GM21576 (cell line): ENCODE measurements around the gene SHISAL1.

Experiments used
- ATAC-seq: cut with Tn5 transposase; IDR thresholded peaks from one replicate; pipeline ENCODE4 v1.9.1; 2021; ENCODE audit warnings: mild to moderate bottlenecking, moderate library complexity; ENCODE audit not compliant: unreplicated experiment

The SHISAL1 gene

DNA sequence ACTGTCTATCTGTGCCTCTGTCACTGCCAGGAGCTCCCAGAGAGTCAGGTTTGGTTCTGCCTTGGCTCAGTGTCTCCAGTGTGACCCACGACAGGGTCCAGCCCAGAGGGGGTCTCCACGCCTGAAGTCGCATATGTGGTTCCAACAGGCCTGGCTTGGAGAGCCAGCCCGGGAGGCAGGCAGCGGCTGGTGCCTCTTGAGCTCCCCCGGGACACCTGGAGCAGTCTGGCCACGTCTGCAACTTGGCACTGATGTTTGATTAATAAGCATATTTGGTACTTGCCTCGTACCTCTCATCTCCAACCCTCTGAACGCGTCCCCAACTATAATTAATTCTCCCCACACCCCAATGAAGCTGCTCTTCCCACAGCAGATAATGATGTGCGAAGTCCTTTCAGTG lies 31.7 kb upstream of the SHISAL1 start:
- ATAC-seq: no peak

DNA sequence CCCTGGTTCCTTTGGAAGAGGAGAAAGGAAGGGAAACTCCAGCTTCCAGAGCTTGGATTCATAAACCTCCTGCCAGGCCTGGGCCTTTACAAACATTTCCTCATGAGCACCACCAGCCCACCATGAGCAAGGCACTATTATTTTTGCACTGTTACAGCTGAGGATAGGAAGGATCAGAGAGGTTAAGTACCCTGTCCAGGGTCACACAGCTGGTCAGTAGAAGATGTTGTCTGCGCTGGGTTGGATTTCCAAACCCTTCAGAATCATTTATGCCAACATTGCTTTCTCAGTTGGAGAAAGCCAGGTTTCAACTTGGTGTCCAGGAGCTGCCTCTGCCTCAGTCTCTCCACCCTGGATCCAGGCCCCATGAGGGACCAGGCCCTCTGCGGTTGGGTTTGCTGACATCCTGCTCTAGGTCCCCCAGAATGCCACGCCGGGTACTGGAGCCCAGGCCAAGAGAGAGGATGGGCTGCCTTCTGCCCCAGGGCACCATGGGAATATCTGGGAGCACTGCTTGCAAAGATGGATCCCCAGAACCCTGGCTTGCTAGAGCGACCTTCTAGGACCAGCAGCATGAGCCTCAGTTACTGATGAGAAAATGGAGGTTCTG lies 29.7 kb upstream of the SHISAL1 start:
- ATAC-seq: no peak

DNA sequence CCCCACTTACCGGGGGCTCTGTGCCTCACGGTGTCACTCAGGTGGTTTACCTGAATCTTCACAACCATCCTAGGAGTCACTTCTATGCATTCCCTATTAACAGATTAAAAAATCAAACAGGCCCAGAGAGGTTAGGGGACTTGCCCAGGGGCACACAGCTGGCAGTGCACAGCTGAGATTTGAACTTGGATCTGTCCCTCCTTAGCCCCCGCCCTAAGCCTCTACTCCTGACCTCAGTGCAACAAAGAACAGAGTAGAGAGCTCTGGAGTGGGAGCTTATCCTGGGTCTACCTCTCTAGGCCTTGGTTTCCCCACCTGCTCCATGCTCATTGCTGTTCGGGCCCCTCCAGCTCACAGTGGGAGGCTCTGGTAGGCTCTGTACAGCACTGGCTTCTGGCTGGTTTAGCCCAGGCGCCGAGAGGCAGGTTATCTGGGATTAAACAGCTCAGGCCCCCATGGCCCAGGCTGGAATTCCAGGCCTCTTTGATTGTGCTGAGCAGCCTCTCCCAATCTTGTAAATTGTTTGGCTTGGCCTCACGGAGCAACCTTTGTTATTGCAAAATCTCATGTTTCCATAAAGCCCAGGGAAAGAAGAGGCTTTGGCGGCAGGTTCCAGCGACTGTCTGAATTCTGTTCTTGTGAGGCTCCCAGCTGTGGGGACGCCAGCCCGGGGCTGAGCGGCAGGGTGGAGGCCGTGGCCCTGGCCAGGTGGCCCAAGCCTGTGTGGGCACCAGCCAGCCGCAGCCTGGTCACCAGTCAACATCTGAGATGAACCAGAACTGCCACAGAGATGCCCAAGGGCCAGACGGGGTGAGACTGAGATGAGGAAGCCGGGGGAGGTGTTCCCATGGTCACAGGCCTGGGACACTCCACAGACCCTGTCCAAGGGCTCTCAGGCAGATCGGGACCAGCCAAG lies 28.9 kb upstream of the SHISAL1 start:
- ATAC-seq: no peak

GRCh38 chr22:44340271-44341239 lies 27.8 kb upstream of the SHISAL1 start:
- ATAC-seq: no peak

GRCh38 chr22:44338906-44339305 lies 26.2 kb upstream of the SHISAL1 start:
- ATAC-seq: no peak

DNA sequence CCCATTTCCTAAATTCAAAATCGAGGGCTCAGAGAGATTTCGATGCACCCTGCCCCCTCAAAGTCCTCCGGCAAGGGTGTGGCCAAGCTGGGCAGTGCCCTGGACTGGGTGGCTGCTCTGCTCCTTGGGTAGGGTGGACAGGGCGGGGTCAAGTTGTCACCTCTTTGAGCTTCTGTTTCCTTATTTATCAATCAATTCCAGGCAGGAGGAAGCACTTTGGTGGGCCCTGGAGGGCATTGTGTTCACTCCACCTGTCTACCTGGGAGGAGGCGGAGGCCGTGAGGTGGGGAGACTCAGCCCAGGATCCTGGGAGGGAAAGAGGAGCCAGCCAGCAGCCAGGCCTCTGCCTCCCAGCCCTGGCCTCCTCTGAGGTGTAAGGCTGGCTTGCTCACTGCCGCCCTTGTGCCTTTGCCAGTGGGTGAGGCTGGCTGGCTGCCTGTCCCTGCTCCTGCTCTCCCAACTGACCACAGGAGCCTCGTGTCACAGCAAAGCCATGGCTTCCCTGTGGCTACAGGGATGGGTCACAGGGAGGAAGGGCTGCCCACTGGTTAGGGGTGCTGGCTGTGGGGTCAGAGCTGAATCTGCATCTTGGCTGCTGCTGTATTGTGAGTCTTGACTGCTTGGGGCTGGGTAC lies 25.5 kb upstream of the SHISAL1 start:
- ATAC-seq: no peak

- ATAC-seq: no peak
Measured at GRCh38 chr22:44337678-44338004, 24.9 kb upstream of the SHISAL1 start.

DNA sequence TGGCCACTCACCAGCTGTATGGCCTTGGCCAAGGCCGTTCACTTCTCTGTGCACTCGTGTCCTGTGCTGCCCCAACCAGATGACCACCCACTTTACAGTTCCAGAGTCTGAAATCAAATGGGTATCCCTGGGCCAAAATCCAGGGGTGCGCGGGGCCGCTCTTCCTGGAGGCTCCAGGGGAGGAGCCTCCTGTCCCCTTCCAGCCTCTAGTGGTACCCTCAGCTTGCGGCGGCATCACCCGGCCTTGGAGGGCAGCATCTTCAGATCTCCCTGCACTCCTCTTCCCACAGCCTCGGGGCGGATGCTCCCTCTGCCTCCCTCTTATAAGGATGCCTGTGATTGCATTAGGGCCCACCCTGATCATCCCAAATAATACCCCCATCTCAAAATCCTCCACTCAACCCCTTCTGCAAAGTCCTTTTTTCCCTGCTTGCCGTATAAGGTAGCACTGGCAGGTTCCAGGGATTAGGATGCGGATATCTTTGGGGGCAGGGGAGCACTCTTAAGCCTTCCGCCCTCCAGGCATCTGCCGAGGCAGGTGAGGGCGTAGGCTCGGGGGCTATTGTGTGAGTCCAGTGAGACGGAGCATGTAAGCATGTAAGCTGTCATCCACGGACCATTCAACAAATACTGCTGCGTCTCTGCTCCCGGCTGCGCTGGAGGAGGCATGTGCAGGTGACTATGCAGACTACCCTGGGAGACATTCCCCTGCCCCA lies 24.4 kb upstream of the SHISAL1 start:
- ATAC-seq: no peak

DNA sequence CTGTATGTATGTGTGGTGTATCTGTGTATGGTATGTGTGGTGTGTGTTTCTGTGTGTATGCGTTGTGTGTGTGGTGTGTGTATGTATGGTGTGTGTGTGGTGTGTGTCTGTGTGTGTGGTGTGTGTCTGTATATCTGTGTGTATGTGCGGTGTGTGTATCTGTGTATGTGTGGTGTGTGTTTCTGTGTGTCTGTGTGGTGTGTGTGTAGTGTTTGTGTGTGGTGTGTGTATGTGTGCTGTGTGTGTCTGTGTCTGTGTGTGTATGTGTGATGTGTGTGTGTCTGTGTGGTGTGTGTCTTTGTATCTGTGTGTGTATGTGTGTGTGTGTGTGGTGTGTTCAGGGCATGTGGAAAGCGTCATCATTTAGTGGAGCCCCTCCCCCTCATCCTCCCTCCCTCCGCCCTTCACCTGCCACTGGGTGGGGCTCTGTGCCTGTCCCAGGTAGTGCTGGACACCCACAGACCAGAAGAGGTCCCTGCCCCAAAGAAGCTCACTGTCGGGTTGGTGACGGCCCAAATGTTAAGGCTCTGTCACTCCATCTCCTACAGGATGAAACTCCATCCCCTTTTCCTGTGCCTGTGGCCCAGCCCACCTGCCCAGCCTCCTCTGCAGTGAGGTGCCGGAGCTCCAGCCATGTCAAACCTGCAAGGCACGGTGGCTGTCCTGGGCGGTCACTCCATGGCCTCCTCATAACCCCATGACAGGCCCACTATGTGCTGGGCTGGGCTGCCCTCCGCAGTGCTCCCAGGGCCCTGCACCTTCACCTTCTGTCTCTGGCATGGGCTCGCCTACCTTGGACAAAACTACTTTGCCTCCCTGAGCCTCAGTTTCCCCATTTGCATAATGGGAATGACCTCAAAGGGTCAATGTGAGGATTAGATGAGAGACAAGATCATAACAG lies 23.4 kb upstream of the SHISAL1 start:
- no peak for ATAC-seq

- no peak for ATAC-seq
Measured at GRCh38 chr22:44335066-44335839, 22.5 kb upstream of the SHISAL1 start.

- no peak for ATAC-seq
Measured at GRCh38 chr22:44333847-44334635, 21.3 kb upstream of the SHISAL1 start.

GRCh38 chr22:44332946-44333345 lies 20.2 kb upstream of the SHISAL1 start:
- no peak for ATAC-seq

DNA sequence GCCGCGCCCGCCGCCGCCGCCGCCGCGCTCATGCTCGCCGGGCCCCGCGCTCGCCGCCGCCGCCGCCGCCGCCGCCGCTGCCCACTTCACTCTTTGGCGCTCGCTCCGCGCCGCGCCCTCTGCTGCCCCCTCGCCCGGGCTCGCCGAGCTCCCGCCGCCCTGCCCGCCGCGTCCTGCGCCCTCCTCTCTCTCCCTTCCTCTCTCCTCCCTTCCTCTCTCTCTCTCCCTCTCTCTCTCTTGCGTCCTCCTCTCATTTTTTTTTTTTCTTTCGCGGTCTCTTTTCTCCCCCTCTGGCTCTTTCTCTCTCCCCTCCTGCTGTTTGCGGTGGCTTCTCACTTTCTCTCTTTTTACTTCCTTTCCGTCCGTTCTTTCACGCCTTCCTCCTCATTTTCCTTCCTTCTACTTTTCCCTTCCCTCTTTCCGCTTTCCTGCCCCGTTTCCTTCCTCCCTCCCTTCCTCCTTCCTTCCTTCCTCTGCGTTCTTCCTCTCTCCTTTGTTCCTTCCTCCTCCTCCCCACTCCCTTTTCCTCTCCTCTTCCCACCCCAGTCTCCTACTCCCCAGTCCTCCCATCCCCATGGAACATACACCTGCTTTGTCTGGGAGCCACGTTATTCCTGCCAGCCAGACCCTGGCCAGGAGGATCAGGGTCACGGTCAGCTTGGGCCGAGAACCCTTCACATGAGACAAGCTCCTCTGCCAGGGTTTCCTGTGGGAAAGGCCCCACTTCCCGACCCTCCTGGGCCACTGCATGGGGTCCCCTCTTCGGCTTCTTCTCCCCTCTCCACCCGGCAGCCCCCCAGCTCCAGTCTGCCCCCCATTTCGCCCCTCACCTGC lies 19.3 kb upstream of the SHISAL1 start:
- no peak for ATAC-seq

DNA sequence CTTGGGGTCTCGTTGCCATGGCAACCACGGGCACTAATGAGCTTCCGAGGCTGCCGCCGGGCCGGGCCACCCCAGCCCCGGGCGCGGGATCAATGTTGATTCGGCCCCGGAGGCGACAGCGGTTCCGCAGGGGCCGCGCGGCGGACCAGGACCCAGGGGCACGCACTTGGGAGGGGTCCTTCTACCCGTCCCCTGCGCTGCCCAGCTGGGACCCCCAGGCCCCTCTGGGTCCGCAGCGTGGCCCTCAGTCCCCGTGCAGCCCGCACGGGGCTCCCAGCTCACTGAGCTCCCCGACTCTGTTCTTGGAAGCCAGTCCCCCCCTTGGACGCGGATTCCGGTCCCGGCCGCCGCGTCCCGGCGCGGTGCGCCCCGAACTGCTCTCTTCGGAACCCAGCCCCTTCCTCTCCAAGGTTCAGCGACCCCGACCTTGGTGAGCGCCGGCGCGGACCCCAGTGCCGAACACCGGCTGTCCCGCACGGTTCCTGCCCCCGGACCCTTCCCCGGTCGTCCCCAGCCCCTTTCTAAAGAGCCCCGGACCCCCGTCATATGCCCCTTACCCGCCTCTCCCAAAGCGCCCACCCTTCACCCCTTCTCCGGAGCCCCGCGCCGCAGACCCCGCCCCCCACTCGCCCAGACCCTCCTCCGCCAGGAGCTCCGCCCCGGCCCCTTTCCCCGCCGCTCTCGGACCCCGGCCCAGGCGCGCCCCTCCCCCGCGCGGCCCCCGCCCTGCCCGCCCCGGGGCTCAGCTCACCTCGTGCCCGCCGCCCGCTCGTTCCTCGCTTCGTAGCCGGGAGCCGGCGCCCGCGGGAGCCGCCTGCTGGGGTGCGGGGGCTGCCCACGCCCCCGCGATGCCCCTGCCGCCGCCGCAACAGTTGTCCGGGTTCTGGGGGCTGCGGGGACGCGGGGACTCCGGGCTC lies 18.3 kb upstream of the SHISAL1 start:
- no peak for ATAC-seq

DNA sequence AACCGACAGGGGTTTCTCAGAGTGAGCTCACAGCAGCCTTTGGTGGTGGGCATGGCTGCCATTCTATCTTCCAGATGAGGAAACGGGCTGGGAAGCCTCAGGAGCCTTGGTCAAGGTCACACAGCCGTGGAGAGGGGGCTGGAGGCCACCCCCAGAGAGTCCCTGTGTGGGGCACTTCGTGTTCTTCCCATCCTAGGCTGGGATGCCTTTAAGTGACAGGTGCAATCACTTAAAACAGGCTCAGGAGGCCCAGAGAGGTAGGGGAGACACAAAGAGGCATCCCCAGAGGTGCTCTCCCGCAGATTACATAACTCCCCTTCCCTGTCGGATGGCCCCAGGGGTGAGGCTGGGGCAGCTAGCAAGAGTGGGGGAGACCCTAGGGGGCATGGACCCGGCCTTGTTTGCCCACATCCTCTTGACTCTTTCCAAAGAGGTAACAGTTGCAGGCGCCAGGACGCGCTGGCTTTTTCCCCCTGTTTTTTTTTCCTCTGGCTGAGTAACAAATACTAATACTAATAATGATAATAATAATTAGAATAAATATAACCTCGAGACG lies 17.5 kb upstream of the SHISAL1 start:
- no peak for ATAC-seq
